Activated B cell treated with CpG ODN at 0.5 μM for 24 hours (primary cell): ENCODE results near the gene LGALS14. TPM values are rescaled to one million over a fixed set of nuclear protein-coding genes. Genes with fewer than 3 reads are reported as not detected.

Experiments
- ATAC-seq: fragments of 200-7000 bp; cut with Tn5 transposase; one replicate; pipeline ENCODE4 v1.10.0; 2021; ENCODE audit warnings: low read depth, mild to moderate bottlenecking, moderate library complexity
- CTCF ChIA-PET: fragments of 350-600 bp; sonication (Branson Sonifier 250); formaldehyde crosslinking; loops from one replicate; lab custom pipeline; 2021; ENCODE audit warnings: antibody characterized with exemption; lab: Charles Lee
- POLR2A ChIA-PET: fragments of 350-600 bp; sonication (Branson Sonifier 250); formaldehyde crosslinking; loops from one replicate; lab custom pipeline; 2021; ENCODE audit warnings: antibody characterized with exemption; lab: Charles Lee
- DNase-seq: peaks from one replicate; pipeline ENCODE4 v3.0.0; 2022
- H3K27ac Mint-ChIP-seq: one replicate; pipeline ENCODE4 v1.8.0; 2020; ENCODE audit warnings: mixed read lengths
- H3K27me3 Mint-ChIP-seq: one replicate; pipeline ENCODE4 v1.8.0; 2021; ENCODE audit warnings: mixed read lengths
- H3K36me3 Mint-ChIP-seq: one replicate; pipeline ENCODE4 v1.8.0; 2021; ENCODE audit warnings: low read depth, mixed read lengths
- H3K4me1 Mint-ChIP-seq: one replicate; pipeline ENCODE4 v1.8.0; 2021; ENCODE audit warnings: mixed read lengths
- H3K4me3 Mint-ChIP-seq: one replicate; pipeline ENCODE4 v1.8.0; 2020; ENCODE audit warnings: mild to moderate bottlenecking, mixed read lengths
- H3K9me3 Mint-ChIP-seq: one replicate; pipeline ENCODE4 v1.8.0; 2020; ENCODE audit warnings: mixed read lengths
- intact Hi-C: fragments of 100-400 bp; cut with micrococcal nuclease; formaldehyde crosslinking; loops from one replicate; pipeline ENCODE4 v1.15.1; 2024
- total RNA-seq: library from RNA; stranded (reverse); gene quantifications from 2 replicates; pipeline ENCODE4 v1.2.3, GENCODE V29; 2022
- TF ChIP-seq, protein P1 (sequence below): fragments of 200-600 bp; IDR thresholded peaks from one replicate; pipeline ENCODE4 v1.8.0; 2022; ENCODE audit warnings: antibody characterized with exemption, mild to moderate bottlenecking

LGALS14 gene
- total RNA-seq, 1 donor from 2014 or later = not detected

DNA sequence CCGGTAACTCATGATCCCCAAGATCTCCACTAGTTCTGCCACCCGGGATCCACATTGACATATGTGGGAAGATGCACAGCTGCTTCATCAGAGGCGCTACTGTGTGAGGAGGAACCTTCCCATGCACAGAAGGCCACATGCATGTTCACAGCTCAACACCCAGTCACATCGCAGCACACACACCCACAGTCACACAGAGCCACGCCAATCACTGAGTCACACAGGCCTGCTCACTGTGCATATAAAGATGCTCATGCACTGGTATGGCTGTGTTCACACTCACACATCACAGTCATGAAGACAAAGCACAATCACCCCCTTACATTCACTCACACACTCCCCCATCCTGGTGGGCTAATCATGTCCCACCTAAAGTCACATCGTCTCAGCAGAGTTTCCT, 23.8 kb downstream of the LGALS14 start:
- peaks cover 38% of the 10 kb centered on the region for H3K27me3 Mint-ChIP-seq
- ATAC-seq = no peak
- CTCF ChIA-PET = no interaction called here

DNA sequence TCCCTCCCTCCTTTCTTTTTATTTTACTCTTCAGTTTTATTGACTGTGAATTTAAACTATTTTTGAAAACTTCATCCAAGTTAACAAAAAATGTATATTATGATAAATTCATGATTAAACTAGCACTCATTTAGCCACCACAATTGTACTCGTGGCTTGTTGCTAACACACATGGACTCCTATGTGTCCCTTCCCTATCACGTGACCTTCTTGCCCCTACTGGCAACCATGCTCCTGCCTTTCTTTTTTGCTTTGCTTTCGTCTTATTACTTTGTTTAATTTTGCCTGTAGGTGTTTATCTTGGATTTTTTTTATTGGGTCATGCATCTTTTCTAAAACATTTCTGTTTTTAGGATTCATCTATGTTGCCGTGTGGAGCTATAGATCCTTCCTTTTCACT, 25.3 kb downstream of the LGALS14 start:
- ATAC-seq (no peak), DNase-seq (no peak)
- no peaks in the 10 kb centered on the region for H3K36me3 Mint-ChIP-seq
- no peaks in the 10 kb centered on the region for H3K4me1 Mint-ChIP-seq
- TF ChIP-seq, protein P1, sequence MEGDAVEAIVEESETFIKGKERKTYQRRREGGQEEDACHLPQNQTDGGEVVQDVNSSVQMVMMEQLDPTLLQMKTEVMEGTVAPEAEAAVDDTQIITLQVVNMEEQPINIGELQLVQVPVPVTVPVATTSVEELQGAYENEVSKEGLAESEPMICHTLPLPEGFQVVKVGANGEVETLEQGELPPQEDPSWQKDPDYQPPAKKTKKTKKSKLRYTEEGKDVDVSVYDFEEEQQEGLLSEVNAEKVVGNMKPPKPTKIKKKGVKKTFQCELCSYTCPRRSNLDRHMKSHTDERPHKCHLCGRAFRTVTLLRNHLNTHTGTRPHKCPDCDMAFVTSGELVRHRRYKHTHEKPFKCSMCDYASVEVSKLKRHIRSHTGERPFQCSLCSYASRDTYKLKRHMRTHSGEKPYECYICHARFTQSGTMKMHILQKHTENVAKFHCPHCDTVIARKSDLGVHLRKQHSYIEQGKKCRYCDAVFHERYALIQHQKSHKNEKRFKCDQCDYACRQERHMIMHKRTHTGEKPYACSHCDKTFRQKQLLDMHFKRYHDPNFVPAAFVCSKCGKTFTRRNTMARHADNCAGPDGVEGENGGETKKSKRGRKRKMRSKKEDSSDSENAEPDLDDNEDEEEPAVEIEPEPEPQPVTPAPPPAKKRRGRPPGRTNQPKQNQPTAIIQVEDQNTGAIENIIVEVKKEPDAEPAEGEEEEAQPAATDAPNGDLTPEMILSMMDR = no peak
- H3K4me3 Mint-ChIP-seq = no peak overlapping the region
- ChIA-PET CTCF (no interaction called here), POLR2A (no interaction called here)
- H3K9me3 Mint-ChIP-seq = no peaks in the 10 kb centered on the region
- intact Hi-C loops = no loop called here
- no peak overlapping the region for H3K27ac Mint-ChIP-seq
- H3K27me3 Mint-ChIP-seq = peaks cover 30% of the 10 kb centered on the region

More for the DNA sequence above, 23.8 kb downstream of the LGALS14 start:
- H3K36me3 Mint-ChIP-seq = no peaks in the 10 kb centered on the region
- no peak overlapping the region for H3K4me3 Mint-ChIP-seq
- DNase-seq = no peak
- H3K9me3 Mint-ChIP-seq = no peaks in the 10 kb centered on the region
- TF ChIP-seq, protein P1 = no peak
- no peak overlapping the region for H3K27ac Mint-ChIP-seq
- H3K4me1 Mint-ChIP-seq = no peaks in the 10 kb centered on the region
- POLR2A ChIA-PET = no interaction called here
- intact Hi-C loops = no loop called here

DNA sequence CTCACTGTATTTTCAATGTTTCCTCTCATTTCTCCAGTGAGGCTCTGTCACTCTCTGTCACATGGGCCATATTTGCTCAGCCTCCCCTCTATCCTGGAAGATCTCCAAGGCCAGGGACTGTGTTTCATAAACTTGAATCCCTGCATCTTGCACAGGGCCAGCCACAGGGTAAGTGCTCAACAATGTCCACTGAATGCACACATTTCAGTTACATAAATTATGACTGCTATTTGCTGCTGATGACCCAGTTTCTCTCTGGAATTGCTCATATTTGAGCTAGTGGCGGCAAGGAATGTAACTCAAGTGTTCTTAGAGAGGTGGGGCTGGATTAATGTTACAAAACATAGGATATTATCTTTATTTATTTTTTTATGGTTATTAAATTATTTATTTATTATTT, 27.4 kb downstream of the LGALS14 start:
- Mint-ChIP-seq H3K27ac (no peak overlapping the region), H3K27me3 (peaks cover 17% of the 10 kb centered on the region), H3K9me3 (no peaks in the 10 kb centered on the region), H3K4me1 (no peaks in the 10 kb centered on the region), H3K4me3 (no peak overlapping the region), H3K36me3 (no peaks in the 10 kb centered on the region)
- TF ChIP-seq, protein P1 = no peak
- DNase-seq (no peak), ATAC-seq (no peak)
- intact Hi-C loops = no loop called here
- POLR2A ChIA-PET = no interaction called here
- CTCF ChIA-PET = no interaction called here

DNA sequence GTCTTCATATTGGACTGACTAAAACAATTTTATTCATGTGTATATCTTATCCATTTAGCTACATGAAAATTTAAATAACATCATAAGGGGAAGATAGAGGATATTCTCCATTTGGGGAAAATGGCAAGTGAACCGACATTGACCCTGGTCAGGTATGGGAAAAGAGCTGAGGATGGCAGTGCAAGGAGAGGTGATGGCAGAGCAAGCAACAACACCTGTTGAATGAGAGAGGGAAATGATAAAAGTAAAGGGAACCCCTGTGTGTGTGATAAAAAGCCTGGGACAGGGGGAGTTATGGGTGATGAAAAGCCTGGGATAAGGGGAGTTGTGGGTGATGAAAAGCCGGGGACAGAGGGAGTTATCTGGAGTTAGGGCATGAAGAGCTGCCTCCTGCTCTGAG, 29.6 kb downstream of the LGALS14 start:
- Mint-ChIP-seq H3K9me3 (no peaks in the 10 kb centered on the region), H3K36me3 (no peaks in the 10 kb centered on the region), H3K4me1 (no peaks in the 10 kb centered on the region), H3K4me3 (no peak overlapping the region), H3K27me3 (peaks cover 22% of the 10 kb centered on the region), H3K27ac (no peak overlapping the region)
- TF ChIP-seq, protein P1 = no peak
- POLR2A ChIA-PET = no interaction called here
- CTCF ChIA-PET = no interaction called here
- ATAC-seq (no peak), DNase-seq (no peak)
- intact Hi-C loops = no loop called here

DNA sequence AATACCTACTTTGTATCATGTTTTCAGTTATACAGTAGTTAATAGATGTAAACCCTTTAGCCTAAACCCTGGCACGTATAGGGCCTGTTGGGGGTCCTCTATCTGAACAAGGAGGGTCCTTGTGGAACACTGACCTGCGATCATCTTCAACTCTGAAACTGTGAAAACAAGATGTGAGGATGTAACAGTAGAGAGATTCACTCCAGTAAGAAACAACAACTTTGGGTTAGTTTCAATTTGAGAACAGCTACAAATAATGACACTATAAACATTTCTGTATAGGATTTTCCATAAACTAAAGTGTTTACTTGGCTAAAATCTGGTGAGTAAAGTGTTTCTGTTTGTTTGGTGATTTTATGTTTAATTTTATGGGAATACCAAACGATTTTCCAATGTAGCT, 31.4 kb downstream of the LGALS14 start:
- no peak overlapping the region for H3K4me3 Mint-ChIP-seq

More for the DNA sequence above, 31.4 kb downstream of the LGALS14 start:
- ChIA-PET POLR2A (no interaction called here), CTCF (no interaction called here)
- ATAC-seq (no peak), DNase-seq (no peak)
- Mint-ChIP-seq H3K9me3 (no peaks in the 10 kb centered on the region), H3K4me1 (no peaks in the 10 kb centered on the region), H3K27ac (no peak overlapping the region), H3K36me3 (no peaks in the 10 kb centered on the region), H3K27me3 (peaks cover 24% of the 10 kb centered on the region)
- intact Hi-C loops = no loop called here
- TF ChIP-seq, protein P1 = no peak
